ENCODE measurements around the gene NDOR1.
"Not testable (repeated sequence)": the region's sequence is repeated elsewhere in the genome, so short reads cannot be mapped to it uniquely, and the experiment has no call there.

The NDOR1 gene

GRCh38 chr9:137245450-137246421, 40.2 kb downstream of the NDOR1 start:
- no peak for DNase-seq

DNA sequence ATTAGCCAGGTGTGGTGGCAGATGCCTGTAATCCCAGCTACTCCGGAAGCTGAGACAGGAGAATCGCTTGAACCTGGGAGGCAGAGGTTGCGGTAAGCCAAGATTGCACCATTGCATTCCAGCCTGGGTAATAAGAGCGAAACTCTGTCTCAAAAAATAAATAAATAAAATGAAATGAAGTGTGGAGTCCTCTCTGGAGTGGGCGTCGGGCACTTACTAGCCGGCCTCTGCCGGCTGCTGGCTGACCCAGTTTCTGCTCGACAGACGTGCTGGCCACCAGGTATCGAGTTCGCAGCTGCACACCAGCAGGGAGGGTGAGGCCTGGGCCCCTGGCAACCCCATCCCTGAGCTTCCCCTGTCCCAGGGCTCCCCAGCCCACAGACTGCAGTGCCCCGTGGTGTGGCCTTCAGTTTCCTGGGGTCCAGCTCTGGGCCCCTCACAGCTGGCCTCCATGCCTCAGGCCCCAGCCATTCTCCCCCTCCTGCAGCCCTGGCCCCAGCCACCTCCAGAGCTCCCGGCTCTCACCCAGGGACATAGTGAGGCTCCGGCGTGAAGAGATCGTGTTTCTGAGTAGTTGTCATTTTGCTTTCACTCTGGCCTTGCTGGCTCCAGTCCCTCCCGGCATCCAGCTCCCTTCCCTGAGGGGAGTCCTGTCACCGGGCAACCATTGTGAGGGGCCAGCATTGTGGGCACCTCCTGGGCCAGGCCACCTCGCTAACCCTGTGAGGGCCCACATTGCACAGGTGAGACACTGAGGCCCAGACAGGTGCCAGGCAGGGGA, 41.8 kb downstream of the NDOR1 start:
- no peak for DNase-seq

DNA sequence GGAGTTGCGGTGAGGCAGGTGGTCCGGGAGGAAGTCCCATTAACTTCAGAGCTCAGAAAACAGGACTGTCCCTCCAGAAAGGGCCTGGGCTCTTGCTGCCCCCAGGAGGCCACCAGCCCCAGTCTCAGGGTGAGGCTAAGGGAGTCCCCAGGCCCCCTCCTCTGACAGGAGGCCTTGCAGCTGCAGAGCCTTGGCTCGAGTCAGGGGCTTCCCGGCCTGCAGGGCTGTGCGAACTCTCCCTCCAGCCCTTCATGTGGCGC, 42.3 kb downstream of the NDOR1 start:
- DNase-seq, result no peak

DNA sequence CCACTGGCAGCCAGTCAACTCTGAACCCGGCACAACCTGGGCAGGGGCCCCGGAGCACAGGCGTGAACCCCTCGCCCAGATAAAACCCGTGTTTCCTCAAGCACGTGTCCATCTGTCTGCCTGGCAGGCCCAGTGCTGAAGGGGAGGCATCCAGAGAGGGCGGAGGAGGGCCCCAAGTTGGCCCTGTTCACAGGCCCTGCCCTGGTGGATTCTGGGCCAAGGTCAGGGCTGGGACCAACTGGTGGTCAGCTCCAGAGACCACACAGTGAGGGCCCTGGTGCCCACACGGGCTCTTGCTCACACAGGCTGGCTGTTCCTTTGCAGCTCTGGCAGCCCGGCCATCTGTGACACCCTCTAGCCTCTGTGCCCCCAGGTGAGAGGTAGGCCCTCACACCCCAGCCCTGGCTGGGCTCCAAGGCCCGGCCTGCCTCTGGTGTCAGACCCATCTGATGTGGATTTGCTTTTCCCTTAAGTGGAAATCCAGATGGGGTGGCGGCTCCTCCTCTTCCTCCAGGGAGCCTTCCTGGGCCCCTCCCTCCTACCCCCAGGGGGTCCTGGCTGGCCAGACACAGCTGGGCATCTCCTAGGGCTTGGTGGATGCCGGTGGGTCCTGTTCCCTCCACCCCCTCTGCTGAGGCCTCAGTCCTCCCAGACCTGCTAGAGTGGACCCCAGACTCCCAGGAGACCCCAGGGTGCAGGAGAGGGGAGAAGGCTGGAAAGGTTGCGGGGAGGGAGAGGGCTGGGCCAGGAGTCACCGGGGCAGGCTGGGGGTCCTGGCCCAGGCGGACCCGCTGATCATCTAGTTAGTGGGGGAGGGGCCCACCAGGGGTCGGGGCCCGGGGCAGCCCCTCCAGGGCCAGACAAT, 45.1 kb downstream of the NDOR1 start:
- no peak for DNase-seq

- no peak for DNase-seq
Measured at GRCh38 chr9:137251194-137251461, 45.6 kb downstream of the NDOR1 start, which contains the start of gene STPG3. TSS of gene STPG3 (plus strand) at chr9:137251286. CDS start at chr9:137251287, 1 bp downstream.

- no peak for DNase-seq
Measured at GRCh38 chr9:137251490-137252268, 46.2 kb downstream of the NDOR1 start.

DNA sequence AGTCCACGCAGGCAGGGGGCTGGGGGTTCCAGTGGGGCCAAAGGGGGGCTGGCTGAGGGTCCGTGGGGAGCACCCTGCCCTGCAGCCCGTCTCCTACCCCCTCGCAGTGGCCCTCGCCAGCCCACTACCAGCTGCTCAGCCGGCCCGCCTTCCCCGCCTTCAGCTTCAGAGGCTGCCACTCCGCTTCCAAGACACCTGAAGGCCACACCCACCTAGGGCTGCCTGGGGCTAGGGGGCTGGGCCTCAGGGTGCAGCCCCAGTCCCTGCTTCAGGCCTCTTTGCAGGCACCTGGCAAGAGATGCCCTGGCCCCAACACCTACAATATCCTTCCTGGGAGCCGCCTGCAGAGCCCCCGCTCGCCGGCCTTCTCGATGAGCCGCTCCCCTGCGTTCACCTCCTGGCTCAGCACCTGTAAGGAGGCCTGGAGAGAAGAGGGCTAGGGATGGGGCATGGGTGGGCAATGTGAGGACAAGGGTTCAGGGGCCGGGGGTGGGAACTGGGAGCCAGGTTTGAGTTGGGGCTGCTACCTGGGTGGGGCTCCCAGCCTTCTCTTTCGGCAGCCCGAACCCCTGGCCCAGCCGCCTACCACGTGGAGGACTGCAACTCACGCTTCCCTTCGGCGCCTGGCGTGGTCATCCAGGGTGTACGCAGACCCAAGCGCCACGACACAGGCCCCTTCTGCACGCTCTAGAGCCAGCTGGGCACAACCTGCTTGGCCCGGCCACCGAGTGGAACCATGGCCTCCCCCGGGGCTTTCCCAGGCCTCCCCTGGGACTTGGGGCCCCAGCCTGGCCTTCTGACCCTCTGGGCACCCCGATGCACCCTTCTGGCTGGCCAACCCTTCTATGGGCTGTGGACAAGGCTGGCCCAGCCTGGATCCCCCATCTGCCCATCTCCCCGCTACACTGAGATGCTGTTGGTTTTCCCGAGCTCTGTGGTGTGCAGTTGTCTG, 47.3 kb downstream of the NDOR1 start:
- no peak for DNase-seq

GRCh38 chr9:137253717-137254623, 48.5 kb downstream of the NDOR1 start:
- no peak for DNase-seq

- DNase-seq, result peak; percentile 98
Measured at GRCh38 chr9:137254624-137255447, 49.3 kb downstream of the NDOR1 start, which contains the start of gene NELFB. TSS of gene NELFB (plus strand) at chr9:137255327.

DNA sequence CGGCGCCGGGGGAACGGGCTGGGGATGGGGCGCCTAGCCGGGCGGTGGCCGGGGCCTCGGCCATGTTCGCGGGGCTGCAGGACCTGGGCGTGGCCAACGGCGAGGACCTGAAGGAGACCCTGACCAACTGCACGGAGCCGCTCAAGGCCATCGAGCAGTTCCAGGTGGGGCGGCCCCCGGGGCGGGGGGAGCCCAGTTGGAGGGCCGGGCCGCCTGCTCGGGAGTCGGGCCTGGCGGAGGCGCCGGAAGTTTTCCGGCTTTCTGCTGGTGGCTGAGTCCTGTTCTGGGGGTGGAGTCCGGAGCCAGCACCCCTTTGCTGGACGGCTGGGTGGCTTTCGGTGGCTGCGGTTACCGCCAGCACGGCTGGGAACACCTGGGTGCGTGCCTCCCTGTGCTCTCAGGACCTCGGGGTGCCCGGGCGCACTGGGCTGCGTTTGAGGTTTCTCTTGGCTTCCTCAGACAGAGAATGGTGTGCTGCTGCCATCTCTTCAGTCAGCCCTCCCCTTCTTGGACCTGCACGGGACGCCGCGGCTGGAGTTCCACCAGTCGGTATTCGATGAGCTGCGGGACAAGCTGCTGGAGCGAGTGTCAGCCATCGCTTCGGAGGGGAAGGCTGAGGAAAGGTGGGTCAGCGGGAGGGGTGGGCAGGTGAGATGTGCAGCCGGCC, 50.1 kb downstream of the NDOR1 start:
- DNase-seq, result no peak

DNA sequence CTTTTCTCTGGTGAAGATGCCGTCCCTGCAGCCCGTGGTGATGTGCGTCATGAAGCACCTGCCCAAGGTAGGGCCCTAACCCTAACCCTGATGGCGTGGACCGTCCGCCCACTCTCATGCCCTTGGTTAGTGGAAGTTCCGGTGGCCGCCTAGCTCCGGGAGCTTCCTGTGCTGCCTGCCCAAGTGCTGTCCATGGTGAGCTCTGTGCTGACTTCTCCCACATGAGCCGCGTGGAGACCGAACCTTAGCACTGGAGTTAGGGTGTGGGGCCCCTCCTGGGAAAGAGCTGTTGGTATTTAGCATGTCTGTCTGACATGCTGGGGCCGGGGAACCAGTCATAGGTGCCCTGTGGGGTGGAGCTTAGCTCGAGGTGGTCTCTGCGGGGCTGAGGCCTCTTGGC, 50.9 kb downstream of the NDOR1 start:
- DNase-seq, result no peak

- DNase-seq, result no peak
Measured at GRCh38 chr9:137256856-137257255, 51.4 kb downstream of the NDOR1 start.

DNA sequence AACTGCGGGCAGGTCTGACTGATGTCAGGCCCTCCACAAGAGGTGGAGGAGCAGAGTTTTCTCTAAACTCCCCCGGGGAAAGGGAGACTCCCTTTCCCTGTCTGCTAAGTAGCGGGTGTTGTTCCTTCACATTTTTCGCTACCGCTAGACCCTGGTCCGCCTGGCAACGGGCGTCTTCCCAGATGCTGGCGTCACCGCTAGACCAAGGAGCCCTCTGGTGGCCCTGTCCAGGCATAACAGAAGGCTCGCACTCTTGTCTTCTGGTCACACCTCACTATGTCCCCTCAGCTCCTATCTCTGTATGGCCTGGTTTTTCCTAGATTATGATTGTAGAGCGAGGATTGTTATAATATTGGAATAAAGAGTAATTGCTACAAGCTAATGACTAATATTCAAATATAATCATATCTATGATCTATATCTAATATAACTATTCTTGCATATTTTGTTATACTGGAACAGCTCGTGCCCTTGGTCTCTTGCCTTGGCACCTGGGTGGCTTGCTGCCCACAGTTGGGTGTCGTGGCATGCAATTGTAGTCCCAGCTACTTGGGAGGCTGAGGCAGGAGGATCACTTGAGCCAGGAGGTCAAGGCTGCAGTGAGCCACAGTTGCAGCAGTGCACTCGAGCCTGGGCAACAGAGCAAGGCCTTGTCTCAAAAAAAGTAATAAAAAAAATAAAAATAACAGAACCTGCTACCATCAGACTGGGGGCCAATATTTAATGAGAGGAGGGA, 56.8 kb downstream of the NDOR1 start:
- DNase-seq, result not testable (repeated sequence)

DNA sequence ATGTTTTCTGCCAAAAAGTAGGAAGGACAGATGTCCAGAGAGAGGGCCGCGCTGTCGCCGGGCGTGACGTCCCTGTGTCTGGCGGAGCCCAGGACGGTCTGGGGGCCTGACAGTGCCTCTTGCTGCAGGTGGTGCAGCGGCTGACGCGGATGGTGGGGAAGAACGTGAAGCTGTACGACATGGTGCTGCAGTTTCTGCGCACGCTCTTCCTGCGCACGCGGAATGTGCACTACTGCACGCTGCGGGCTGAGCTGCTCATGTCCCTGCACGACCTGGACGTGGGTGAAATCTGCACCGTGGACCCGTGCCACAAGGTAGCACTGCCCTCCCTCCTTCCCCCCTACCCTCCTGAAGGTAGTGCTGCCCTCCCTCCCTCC, 57.4 kb downstream of the NDOR1 start:
- DNase-seq, result no peak

DNA sequence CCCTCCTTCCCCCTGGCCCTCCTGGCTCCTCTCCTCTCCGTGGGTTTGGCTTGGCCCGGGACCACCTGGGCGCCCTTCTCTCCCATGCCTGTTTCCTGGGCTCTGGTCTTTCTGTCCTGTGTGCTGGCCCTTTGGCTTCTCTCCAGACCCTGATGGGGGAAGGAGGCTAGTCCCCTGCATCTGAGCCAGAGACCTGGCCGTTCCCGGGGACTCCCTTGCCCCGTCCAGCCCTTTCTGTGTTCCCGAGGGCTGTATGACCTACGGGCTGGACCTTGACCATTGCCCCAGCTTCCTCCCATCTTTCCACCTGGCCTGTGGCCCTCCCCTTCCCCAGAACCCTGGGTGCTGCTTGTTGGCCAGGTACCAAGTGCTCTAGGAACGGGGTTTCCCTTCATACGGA, 58.0 kb downstream of the NDOR1 start:
- DNase-seq, result no peak

- DNase-seq, result no peak
Measured at GRCh38 chr9:137264067-137264466, 58.6 kb downstream of the NDOR1 start.

DNA sequence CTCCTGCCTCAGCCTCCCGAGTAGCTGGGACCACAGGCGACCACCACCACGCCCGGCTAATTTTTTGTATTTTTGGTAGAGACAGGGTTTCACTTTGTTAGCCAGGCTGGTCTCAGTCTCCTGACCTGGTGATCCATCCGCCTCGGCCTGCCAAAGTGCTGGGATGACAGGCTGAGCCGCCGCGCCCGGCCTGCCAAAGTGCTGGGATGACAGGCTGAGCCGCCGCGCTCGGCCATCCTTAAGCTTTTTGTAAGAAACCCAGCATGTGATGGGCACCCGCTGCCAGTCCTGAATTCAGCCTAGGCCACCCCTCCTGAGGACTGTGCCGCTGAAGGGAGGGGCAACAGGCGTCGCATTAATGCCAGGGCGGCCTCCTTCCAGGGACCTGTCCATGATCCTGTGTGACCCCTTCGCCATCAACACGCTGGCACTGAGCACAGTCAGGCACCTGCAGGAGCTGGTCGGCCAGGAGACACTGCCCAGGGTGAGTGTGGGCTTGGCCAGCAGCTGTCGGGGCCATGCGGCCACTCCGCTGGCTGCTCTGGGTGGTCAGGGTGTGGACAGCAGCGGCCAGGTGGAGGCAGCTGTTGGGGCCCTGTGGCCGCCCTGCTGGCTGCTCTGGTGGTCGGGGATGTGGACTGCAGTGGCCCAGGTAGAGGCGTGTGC, 60.1 kb downstream of the NDOR1 start:
- no peak for DNase-seq

Measured in right forelimb (tissue), 1 donor.